Muscle of leg (tissue), 11 donors: ENCODE data around the gene PNMT. TPM values are rescaled to one million over a fixed set of nuclear protein-coding genes. Genes with fewer than 3 reads are reported as not detected.

ENCODE experiments used
- DNase-seq: peaks from one replicate; pipeline ENCODE4 v3.0.0; 2013
- H3K27ac ChIP-seq: one replicate; pipeline ENCODE4 v1.5.1; 2013; ENCODE audit warnings: mild to moderate bottlenecking, low read length, control low read depth
- H3K27me3 ChIP-seq: one replicate; pipeline ENCODE4 v1.6.1; 2013; ENCODE audit warnings: low read length; ENCODE audit not compliant: control insufficient read depth, insufficient read depth
- H3K36me3 ChIP-seq: one replicate; pipeline ENCODE4 v1.6.1; 2013; ENCODE audit warnings: low read length; ENCODE audit not compliant: control insufficient read depth, insufficient read depth
- H3K4me1 ChIP-seq: one replicate; pipeline ENCODE4 v1.6.1; 2013; ENCODE audit warnings: low read length; ENCODE audit not compliant: control insufficient read depth, insufficient read depth
- H3K4me3 ChIP-seq: one replicate; pipeline ENCODE4 v1.5.1; 2013; ENCODE audit warnings: low read length, control low read depth
- H3K9me3 ChIP-seq: replicated peaks from 2 replicates; pipeline ENCODE4 v1.6.1; 2013; ENCODE audit warnings: low read depth, low read length; ENCODE audit not compliant: control insufficient read depth
- WGBS: methylation state at CpG from one replicate; pipeline ENCODE4 v1.1.5; 2013; ENCODE audit warnings: missing lambda C conversion rate; ENCODE audit not compliant: insufficient coverage; 5-methylcytosine and 5-hydroxymethylcytosine counted together
- polyA plus RNA-seq, 8 donors: library from polyadenylated mRNA; unstranded; fragments of 120-200 nt; gene quantifications; one replicate each; pipeline versions ENCODE4 v1.2.1 to v1.2.3, GENCODE V29; 2013; ENCODE audit warnings: inconsistent platforms in 1 of 8, low replicate concordance in 1 of 8; ENCODE audit not compliant: insufficient read length in 8 of 8, insufficient read depth in 1 of 8
- total RNA-seq: library from RNA; stranded (reverse); fragments of 120-200 nt; gene quantifications from one replicate; pipeline ENCODE4 v1.2.4, GENCODE V29; 2013

The PNMT gene
- total and polyA plus RNA-seq, 9 donors = 1.7 to 6.6 (median 3.4) TPM

DNA sequence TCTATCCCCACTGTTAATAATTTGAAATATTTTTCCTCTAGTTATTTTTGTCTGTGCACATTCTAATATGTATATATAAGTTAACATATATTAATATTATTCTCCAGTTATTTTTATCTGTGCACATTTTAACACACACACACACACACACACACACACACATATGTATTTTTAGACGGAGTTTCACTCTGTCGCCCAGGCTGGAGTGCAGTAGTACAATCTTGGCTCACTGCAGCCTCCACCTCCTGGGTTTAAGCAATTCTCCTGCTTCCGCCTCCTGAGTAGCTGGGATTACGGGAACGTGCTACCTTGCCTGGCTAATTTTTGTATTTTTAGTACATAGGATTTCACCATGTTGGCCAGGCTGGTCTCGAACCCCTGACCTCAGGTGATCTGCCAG lies 49.4 kb downstream of the PNMT start:
- peaks cover 5% of the 10 kb centered on the region for H3K4me1 ChIP-seq
- no peaks in the 10 kb centered on the region for H3K27me3 ChIP-seq
- peaks cover 68% of the 10 kb centered on the region for H3K36me3 ChIP-seq
- H3K27ac ChIP-seq = no peak overlapping the region
- H3K4me3 ChIP-seq = no peak overlapping the region
- WGBS = 100% methylated on average over 1 of the region's 6 CpGs
- no peak for DNase-seq
- no peaks in the 10 kb centered on the region for H3K9me3 ChIP-seq

DNA sequence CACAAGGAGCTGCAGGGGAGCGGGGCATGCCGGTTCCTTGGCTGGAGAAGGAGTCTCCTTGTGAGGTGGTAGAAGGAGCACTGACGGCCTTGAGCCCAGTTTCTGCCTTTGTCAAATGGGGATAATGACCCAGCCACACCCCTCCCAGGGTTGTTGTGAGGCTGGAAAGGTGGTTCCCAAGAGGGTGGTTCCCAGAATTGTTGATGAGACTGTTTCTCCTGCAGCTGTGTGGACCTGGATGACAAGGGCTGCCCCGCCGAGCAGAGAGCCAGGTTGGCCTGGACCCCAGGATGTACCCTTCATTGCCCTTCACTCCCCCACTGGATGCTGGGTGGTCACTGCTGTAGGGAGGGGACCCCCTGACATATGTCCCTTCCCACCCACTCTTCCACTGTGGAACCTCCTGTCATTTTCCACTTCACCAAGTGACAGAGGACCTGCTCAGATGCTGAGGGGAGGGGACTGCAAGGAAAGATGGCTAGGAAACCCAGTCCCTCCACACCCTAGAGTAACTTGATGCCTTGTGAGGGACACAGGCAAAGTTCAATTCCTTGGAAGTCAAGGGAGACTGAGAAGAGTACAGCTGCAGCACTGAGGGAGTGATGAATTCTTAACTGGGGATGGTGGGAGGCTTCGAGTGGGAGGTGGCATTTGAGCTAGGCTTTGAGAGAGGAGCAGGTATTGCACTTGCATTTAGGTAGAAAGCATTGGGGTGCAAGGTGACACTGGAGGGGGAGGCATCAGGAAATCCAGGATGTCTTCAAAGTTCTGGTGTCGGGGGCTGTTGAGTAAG lies 51.5 kb downstream of the PNMT start:
- peaks cover 5% of the 10 kb centered on the region for H3K4me1 ChIP-seq
- H3K9me3 ChIP-seq = no peaks in the 10 kb centered on the region
- H3K27me3 ChIP-seq = no peaks in the 10 kb centered on the region
- H3K36me3 ChIP-seq = peaks cover 72% of the 10 kb centered on the region
- no peak overlapping the region for H3K27ac ChIP-seq
- 95% methylated on average over 2 of the region's 7 CpGs for WGBS
- H3K4me3 ChIP-seq = no peak overlapping the region
- no peak for DNase-seq

Other genes starting within 250 kb of the PNMT start
- 18.5 TPM for gene MED1, start 217.2 kb upstream of the PNMT start, total RNA-seq
- 10 to 100 TPM; 20.4 to 34.2 (median 27.4) TPM for gene MED1, start 217.2 kb upstream of the PNMT start, polyA plus RNA-seq
- 26.8 TPM for gene CDK12, start 207.0 kb upstream of the PNMT start, total RNA-seq
- gene CDK12, start 207.0 kb upstream of the PNMT start, polyA plus RNA-seq = 10 to 100 TPM; 24.1 to 34.0 (median 27.4) TPM
- gene NEUROD2, start 60.5 kb upstream of the PNMT start, total RNA-seq = not detected
- gene NEUROD2, start 60.5 kb upstream of the PNMT start, polyA plus RNA-seq = under 1 TPM in 7 of 8 donors, not detected in 1; 0.01 to 0.11 (median 0.05) TPM
- gene PPP1R1B, start 41.5 kb upstream of the PNMT start, total RNA-seq = 1.7 TPM
- 1 to 10 TPM in 5 of 8 donors, under 1 TPM in 3; 0.56 to 2.9 (median 1.3) TPM for gene PPP1R1B, start 41.5 kb upstream of the PNMT start, polyA plus RNA-seq
- 12.5 TPM for gene STARD3, start 31.3 kb upstream of the PNMT start, total RNA-seq
- 10 to 100 TPM; 29.1 to 41.5 (median 32.9) TPM for gene STARD3, start 31.3 kb upstream of the PNMT start, polyA plus RNA-seq
- 286 TPM for gene TCAP, start 3.1 kb upstream of the PNMT start, total RNA-seq
- 100 to 1,000 TPM; 212 to 460 (median 330) TPM for gene TCAP, start 3.1 kb upstream of the PNMT start, polyA plus RNA-seq
- gene PGAP3, start 19.6 kb downstream of the PNMT start, total RNA-seq = 16.0 TPM
- 10 to 100 TPM; 16.6 to 21.0 (median 18.1) TPM for gene PGAP3, start 19.6 kb downstream of the PNMT start, polyA plus RNA-seq
- gene ERBB2, start 31.6 kb downstream of the PNMT start, total RNA-seq = 80.4 TPM
- 100 to 1,000 TPM; 114 to 171 (median 124) TPM for gene ERBB2, start 31.6 kb downstream of the PNMT start, polyA plus RNA-seq
- 17.9 TPM for gene MIEN1, start 62.1 kb downstream of the PNMT start, total RNA-seq
- 10 to 100 TPM; 17.5 to 23.5 (median 20.9) TPM for gene MIEN1, start 62.1 kb downstream of the PNMT start, polyA plus RNA-seq
- gene GRB7, start 69.5 kb downstream of the PNMT start, total RNA-seq = 0.40 TPM
- gene GRB7, start 69.5 kb downstream of the PNMT start, polyA plus RNA-seq = 1 to 10 TPM in 2 of 8 donors, under 1 TPM in 6; 0.15 to 3.0 (median 0.61) TPM
- 0.18 TPM for gene IKZF3, start 195.9 kb downstream of the PNMT start, total RNA-seq
- gene IKZF3, start 195.9 kb downstream of the PNMT start, polyA plus RNA-seq = under 1 TPM; 0.09 to 0.38 (median 0.15) TPM
- gene ZPBP2, start 199.7 kb downstream of the PNMT start, total RNA-seq = not detected
- gene ZPBP2, start 199.7 kb downstream of the PNMT start, polyA plus RNA-seq = under 1 TPM in 1 of 8 donors, not detected in 7; 0.09 TPM